GM21381 (cell line): ENCODE data around the gene CDC25A.

ENCODE experiments used
- ATAC-seq: cut with Tn5 transposase; IDR thresholded peaks from one replicate; pipeline ENCODE4 v1.9.1; 2021; ENCODE audit warnings: mild to moderate bottlenecking, moderate library complexity; ENCODE audit not compliant: unreplicated experiment

The CDC25A gene

DNA sequence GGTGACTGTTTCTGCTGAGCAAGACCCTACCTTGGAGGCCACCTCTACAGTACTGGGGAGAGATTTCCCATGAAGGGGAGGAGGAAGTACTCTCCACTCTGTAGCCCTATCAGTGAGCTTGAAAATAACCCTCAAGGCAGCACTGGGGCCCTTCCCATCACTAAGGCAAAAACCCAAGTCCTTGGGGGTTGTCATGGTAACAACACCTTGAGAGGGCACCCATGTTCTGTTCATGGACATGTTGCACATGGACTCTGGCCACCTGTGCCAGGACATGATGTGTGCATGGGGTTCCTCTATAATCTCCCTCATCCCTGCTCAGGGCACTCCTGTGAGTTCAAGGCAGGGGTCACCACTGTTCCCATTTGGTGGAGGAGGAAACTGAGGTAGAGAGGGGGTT, 10.9 kb upstream of the CDC25A start:
- ATAC-seq, result no peak

DNA sequence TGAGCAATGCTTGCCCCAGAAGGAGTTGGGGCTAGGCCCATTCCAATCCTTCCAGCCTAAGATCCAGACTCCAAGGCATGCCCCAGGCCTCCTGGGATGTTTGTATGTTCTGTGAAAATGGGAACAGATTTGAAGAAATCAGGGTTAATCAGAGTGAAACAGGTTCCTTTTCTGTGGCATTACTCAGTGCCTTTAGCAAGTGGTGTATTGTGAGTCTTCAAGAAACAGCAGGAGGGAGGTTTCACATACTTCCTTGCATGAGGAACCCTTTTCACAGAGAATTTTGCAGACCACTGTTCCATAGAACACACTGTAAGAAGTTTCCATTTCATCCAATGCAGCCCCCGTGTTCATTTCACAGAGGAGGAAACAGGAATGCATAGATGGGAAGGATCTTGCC, 8.4 kb upstream of the CDC25A start:
- ATAC-seq, result no peak

DNA sequence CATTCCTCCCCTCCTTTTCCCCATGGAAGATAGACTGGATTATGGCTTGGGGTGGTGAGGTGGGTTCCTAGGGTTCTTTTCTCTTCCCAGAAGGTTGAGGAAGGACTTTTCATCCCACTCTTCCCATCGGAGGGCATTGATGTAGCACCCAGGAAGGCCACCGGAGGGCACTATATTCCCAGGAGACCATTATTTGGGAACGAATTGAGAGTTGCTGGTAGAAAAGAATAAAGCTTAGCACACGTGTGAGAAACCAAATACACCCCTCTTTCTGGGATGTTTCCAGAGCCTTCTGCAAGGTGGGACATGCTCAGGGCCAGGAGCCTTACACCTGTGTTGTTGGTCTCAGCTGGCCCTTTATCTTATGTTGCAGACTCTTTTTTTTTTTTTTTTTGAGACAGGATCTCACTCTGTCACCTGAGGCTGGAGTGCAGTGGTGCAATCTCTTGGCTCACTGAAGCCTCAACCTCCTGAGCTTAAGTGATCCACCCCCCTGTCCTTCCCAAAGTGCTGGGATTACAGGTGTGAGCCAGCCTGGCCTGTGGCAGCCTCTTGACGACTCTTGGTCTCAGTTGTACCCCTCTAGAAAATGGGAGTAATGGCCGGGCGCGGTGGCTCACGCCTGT, 6.3 kb upstream of the CDC25A start:
- ATAC-seq, result no peak

DNA sequence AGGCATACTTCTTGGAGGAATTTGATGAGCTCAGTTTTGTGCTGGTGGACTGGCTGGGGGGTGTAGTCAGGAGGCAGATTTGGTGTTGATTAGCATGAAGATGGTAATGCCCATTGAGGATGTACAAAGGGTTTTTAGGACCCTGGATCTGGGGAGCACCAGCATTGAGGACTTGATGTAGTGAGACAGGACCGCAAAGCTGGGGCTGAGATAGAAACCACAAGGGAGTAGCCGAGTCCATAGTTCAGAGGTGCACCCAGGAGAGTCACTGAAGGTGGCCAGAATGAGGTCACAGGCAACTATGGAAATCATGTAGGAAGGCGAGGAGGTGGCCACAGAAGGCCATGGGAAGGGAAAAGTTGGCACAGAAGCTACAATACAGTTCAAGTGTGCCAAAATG, 2.7 kb upstream of the CDC25A start:
- no peak for ATAC-seq

DNA sequence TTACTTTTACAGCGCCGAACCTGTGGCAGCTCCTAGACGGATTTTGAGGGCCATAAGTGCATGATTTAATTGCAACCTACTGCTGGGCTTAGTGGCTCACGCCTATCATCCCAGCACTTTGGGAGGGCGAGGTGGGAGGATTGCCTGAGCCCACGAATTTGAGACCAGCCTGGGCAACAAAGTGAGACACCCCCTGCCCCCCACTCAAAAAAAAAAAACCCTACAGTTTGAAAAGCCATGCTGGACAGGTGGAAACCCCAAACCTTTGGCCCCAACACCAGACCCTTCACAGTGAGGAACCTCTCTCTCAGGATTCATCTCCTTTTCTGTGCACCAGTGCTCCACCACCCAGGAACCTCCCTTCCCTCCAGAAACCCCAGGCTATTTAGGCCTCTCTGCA, 1.1 kb upstream of the CDC25A start:
- no peak for ATAC-seq

DNA sequence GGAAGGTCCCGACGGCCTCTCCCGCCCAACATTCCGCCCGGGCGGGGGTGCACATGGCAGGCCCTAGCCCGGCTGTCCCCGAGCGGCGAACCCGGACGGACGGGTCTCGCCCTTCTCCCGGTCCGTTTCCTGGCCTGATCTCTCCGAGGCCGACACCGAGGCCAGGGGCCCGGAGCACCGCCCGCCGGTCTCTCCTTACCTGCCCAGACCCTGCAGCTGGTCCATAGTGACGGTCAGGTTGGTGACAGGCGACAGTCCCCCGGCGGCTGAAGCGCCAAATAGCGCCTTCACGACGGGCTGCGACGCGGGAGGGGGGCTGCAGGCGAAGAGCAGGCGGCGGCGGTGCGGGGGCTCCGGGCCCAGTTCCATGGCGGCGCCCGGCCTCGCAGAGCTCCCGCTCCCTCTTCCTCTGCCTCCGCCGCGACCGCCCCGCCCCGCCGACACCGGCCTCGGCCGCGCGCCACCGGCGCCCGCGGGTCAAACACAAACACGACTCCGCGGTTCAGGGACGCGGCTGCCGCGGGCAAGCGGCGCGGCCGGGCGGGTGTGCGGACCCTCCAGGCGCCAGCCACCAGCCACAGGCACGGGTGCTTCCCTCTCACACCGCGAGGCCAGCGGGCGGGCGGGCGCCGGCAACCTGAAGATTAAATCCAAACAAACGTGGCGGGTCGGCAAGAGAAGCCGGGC, 495 bp downstream of the CDC25A start:
- peak; percentile 34 for ATAC-seq

DNA sequence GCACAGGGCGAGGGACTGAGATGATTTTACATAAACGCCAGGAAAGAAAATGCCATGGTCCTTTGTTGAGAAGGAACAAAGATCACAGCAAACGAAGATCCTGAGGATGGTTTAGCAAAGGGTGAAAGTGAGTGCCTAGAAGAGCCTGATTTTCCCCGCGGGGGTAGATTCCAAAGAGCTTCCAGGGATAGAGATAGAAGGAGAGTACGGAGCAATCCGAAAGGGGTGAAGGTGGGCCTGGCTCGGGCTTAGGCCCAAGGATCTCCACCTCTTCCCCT, 977 bp downstream of the CDC25A start:
- ATAC-seq, result no peak

DNA sequence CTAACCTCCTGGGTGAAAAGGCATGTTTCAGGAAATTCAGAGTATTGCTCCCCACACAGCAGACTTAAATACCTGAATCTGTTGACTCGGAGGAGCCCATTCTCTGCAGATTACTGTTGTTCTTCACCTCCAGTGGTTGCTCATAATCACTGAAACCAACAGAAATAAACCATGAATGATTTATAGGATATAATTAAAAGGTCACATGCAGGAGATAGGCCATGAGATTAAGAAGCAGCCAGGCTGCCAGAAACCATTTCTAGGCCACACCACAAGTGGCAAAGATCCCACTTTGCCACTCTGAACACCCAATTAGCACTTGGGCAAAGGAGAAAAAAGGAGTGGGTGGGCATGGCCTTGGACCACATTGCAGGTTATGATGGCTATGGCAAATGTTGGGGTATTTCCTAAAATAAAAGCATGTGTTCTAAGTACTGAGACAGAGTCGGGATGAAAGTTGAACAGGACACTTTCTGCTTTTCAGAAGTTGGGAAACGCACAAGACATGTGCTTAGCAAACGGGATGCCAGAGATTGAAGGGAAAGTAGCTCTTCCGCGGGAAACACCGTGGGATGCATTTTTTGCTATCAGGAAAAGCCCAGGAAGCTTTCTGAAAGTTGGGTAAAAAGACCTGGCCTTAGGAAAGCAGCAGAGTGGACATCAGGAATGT, 1.5 kb downstream of the CDC25A start:
- no peak for ATAC-seq

DNA sequence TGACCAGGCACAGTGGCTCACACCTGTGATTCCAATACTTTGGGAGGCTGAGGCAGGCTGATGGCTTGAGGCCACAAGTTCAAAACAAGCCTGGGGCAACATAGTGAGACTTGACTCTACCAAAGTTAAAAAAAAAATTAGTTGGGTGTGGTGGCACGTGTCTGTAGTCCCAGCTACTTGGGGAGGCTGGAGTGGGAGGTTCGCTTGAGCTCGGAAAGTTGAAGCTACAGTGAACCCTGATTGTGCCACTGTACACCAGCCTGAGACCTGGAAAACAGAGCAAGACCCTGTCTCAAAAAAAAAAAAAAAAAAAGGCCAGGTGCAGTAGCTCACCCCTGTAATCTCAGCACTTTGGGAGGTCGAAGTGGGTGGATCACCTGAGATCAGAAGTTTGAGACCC, 3.1 kb downstream of the CDC25A start:
- no peak for ATAC-seq

DNA sequence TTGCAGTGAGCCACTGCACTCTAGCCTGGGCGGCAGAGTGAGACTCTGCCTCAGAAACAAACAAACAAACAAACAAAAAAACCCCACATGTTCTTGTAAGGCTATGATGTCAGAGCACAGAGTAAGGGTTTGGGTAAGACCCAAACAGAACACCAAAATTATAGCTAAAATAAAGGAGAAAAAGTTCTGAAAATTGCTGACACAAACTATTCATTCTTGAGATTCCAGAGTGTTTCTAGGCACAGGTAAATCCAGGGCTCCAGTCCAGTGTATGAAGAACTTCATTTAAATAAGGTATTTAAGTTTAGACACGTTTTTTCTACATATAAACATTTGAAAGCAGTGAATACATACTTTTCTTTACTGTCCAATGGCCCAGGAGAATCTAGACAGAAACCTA, 3.9 kb downstream of the CDC25A start:
- ATAC-seq, result no peak

DNA sequence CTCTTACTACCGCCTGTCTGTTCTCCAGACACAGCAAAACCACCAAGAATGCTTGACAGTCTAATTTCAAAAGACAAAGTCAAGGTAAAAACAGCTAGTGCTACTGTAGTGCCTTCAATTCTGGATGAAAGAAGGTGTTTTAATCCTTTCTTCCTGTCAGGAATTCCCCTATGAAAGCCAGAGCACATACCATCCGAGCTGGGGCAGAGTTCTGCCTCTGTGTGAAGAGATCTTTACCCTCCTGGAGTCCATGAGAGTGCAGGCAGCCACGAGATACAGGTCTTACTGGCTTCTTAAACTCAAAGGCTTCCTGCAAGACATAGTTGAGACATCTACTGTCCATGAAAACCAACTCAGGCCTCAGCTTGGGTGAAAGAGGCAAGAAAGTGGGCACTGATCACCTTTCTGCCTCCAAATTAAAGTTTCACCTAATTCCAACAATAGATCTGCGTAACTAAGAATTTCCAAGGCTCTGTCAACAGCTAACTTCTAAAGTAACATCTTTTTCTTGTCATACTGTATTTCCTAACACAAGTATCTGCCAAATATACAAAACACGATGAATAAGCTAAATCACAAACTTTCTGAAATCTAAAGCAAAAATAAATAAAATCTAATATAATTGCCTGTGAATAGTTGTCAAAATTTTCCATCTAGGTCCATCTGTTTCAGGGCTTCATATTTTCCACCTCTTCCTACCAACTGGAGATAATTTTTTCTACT, 7.5 kb downstream of the CDC25A start:
- no peak for ATAC-seq

DNA sequence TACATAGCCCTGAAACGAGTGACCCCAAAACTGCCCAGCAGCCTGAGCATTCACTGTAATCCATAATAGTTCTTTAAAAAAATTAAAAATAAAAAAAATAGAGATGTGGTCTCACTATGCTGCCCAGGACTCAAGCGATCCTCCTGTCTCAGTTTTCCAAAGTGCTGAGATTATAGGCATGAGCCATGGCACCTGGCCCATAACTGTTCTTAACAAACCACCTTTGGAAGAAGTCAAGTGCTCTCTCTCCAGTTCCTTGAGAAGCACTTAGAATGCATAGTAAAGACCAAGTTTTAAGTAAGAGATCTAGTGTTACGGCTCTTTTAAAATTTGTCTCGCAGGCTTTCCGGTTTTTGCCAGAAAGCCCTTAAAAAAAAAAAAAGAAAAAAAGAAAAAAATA, 8.2 kb downstream of the CDC25A start:
- no peak for ATAC-seq

DNA sequence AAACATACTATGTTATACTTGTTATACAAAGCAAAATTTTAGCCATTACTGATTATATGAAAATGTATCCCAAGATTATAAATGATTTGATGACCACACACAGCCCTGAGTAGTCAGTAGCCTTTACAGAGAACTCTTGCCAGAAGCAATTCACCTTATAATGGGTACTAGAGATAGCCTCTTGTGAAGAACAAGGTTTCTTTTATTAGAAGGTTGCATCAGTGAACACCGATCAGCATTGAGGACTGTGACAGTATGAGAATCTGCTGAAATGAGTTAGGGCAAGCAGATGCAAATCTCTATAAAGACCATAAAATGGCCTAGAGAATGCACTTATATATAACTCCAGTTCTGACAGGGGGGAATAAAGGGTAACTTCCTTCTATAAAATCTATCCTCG, 10.1 kb downstream of the CDC25A start:
- ATAC-seq, result no peak

DNA sequence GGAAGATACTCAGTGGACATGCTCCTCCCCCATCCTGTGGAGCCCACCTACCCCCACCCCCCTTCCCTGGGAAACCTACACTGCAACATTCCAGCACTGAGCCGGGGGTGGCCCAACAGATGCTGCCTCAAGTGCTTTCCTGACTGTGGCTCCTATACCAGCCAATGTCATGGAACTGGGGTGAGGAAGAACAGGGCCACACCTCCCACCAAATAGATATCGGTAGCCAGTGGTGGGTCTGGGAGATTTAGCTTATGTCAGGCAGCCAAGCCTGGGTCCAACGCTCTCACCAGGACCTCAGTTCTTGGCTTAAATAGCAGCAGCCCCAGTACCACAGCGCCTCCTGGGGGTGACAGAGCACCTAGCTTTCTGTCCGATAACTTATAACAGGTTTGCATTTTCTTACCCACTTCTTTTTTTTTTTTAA, 30.3 kb downstream of the CDC25A start:
- ATAC-seq, result no peak

DNA sequence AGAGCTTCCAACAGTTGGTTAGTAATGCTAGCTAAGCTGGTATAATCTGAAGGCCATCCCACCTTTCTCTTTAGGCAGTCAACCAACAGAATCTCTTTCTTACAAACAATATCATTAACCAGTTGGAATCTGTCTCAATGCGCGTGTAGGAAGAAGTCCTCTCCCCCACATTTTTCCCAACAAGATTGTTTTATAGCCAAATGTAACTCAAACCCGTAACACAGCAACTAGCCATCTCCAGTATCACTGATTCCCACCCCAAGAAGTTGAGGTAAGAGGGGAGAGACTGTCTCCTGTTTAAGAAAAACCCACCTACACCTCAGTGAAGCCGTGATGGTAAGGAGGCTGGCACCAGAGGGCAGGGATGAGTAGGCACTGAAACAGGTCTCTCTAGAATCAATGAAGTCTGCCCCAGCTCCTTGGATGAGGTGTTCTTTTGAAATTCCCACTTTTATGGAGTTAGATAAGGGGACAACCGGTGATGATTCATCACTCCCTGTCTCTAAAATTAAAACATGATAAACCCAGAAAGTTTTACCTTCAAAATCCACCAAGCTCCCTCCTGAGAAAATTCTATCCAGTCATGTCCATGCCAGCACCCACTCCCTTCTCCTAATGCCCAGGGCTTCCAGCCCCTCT, 30.9 kb downstream of the CDC25A start:
- ATAC-seq, result no peak

DNA sequence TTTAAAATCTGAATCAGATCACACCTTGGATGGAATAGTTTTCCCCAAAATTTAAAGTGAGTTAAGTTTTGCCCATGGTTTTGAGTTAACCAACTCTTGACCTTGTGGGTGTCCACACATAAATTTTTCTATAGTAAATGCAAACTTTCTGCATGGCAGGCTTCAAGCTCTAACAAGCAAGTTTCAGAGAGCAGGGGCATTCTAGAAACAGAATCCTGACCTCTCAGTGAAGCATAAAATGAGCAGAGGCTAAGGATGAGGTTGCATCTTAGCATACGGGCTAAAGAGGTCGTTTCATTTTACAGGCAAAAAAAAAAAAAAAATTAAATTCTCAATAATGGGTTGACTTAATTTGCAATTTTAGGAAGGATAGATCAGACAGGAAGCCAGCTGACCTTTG, 32.1 kb downstream of the CDC25A start:
- ATAC-seq, result no peak

DNA sequence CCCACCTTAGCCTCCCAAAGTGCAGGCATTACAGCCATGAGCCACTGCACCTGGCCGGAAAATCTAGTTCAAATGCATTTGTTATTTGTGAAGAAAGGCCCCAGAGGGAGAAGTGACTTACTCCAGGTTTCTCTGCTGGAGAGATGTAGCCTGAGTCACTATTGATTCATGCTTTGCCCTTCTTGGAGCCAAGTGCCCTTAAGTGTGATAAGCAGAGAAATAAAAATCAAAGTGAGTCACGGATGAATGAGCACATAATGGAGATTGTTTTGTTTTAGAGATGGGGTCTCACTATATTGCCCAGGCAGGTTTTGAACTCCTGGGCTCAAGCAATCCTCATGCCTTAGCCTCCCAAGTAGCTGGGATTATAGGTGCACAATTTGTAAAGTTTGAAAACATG, 33.1 kb downstream of the CDC25A start:
- no peak for ATAC-seq

DNA sequence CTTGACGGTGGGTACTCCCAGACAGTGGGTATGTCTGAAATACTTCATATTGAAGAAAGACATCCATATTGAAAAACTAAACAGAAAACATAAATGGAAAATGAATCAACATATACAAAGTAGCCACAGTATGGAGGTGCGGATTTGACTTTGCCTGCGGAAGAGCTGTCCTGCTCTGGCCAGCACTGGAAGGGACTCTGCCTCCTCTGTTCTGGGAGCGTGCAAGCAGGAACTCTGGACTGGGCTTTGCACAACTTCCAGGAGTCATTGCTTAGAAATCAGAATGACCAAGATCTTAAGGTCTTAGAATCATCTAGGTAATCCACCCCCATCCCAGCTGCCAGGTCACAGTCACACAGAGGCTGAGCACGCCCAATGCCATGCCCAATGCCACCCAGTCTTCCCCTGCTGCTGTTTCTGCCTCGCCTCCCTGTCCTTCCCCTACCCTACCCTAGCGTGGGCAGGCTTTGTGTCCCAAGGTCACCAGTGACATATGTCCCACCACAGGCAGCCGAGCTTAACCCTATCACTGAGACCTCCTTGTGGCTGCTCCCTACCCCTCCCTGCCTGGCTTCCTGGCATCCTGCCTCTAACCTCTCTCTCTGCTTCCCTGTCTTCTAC, 36.3 kb downstream of the CDC25A start:
- no peak for ATAC-seq

DNA sequence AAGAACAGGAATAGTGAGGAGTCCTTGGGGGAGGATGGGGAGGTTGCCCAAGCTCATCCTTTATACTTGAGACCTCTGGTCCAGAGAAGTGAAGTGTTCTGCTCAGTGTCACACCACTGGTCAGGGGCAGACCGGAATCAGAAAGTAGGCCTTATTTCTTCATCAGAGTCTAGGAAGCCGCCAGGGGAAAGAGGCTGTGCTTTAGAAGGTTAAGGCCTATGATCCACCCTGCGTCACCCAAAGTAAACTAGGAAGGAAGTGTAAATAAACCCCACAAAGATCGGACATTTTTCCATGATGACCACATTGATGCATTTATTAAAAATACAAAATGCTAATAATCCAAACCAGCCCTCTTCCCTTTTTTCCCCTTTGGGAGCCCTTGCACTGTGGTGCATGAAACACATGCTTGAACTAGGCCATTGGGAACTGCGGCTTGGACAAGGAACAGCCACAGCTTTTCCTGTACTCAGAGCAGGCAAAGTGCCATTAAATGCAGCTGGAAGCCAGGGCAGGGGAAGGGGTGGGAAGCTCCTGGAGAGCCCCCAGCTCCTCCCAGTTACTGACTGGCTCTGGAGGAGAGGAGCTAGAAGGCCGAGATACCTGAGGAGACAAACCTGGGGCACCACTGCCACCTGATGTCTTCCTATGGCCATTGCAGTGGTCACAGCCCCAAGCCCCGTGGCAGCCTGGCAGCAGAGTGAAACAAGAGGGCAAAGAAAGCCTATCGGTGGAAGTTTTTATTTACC, 37.0 kb downstream of the CDC25A start:
- no peak for ATAC-seq

DNA sequence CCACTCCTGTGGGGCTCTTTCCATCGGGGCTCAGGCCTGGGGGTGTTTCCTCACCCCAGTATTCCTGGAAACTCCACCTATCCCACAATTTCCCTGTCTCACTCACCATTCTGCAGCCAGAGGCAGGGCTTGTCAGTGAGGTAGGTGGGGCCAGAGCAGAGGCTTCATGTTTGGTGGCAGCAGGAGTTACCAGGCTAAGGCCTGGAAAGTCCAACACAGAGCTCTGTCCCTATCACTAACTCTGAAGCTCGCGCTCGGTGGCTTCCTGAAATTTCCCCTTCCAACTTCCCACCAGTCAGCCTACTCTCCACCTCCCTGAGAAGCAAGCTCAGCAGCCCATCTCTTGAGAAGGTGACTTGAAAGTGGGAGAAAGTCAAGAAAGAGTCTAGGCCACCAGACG, 44.2 kb downstream of the CDC25A start:
- no peak for ATAC-seq
